ENCODE data around the gene KIFC1. TPM values are rescaled to one million over a fixed set of nuclear protein-coding genes. Genes with fewer than 3 reads are reported as not detected.
"Not testable (repeated sequence)": the region's sequence is repeated elsewhere in the genome, so short reads cannot be mapped to it uniquely, and the experiment has no call there.

KIFC1 gene
- total and polyA plus RNA-seq, 4 experiments from 2014 or later, result 0.54 to 0.69 (median 0.61) TPM; not detected in 1

DNA sequence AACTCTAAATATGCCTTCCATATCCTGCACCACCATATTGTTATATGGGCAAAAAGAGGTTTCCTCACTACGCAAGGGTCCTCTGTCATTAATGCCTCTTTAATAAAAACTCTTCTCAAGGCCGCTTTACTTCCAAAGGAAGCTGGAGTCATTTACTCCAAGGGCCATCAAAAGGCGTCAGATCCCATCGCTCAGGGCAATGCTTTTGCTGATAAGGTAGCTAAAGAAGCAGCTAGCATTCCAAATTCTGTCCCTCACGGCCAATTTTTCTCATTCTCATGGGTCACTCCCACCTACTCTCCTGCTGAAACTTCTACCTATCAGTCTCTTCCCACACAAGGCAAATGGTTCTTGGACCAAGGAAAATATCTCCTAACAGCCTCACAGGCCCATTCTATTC lies 43.8 kb upstream of the KIFC1 start:
- Histone ChIP-seq H3K27me3 (ENCODE audit: insufficient read depth, low read length) (no peaks in the 10 kb centered on the region), H3K27ac (ENCODE audit: low read depth, low read length) (no peak overlapping the region), H3K36me3 (ENCODE audit: insufficient read depth, low read length) (no peaks in the 10 kb centered on the region), H3K9me3 (ENCODE audit: control insufficient read depth in 1 of 2, low read length in 2 of 2) (no peaks in the 10 kb centered on the region), H3K4me1 (ENCODE audit: insufficient read depth, low read length) (peaks cover 33% of the 10 kb centered on the region), H3K4me3 (ENCODE audit: low read length in 2 of 2) (no peak overlapping the region)
- DNase-seq, result no peak
- ChIA-PET CTCF (ENCODE audit: partially characterized antibody) (no interaction called here), POLR2A (ENCODE audit: partially characterized antibody) (interaction anchor here (1.9 to 2.1 kb wide), 2 partner anchors 30 to 48 kb away, joined by 6 read pairs; partner anchors contain the start of genes RGL2 and ZBTB22)
- peak overlapping the region in 1 of 8 donors; percentile 26 for H3K4me3 Mint-ChIP-seq
- H3K27me3 Mint-ChIP-seq, result no peaks in the 10 kb centered on the region
- intact Hi-C loops (cut with micrococcal nuclease), result no loop called here
- H3K27ac Mint-ChIP-seq, result no peak overlapping the region
- H3K4me1 Mint-ChIP-seq, result peaks cover 21 to 48% (median 36%) of the 10 kb centered on the region in 4 donors
- no peaks in the 10 kb centered on the region for H3K36me3 Mint-ChIP-seq
- peaks cover 0 to 4% (median 0%) of the 10 kb centered on the region in 8 donors for H3K9me3 Mint-ChIP-seq

DNA sequence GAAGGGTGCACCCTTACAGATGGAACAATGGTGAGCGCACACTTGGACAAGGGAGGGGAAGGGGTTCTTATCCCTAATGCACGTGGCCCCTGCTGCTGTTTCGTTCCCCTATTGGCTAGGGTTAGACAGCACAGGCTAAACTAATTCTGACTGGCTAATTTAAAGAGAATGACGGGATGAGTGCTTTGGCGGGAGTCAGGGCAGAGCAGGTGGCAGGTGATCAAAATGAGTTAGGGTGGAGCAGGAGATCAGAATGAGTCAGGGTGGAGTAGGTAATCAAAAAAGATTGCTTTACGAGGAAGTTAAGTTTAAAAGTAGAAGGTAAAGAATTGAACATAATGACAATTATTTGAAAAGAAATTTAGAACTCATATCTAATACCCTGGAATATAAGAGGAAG lies 35.8 kb upstream of the KIFC1 start:
- DNase-seq; H3K36me3 Mint-ChIP-seq; POLR2A ChIA-PET (ENCODE audit: partially characterized antibody); H3K4me1 Mint-ChIP-seq; H3K27me3 ChIP-seq (ENCODE audit: insufficient read depth, low read length); CTCF ChIA-PET (ENCODE audit: partially characterized antibody); intact Hi-C loops (cut with micrococcal nuclease); H3K4me3 Mint-ChIP-seq; H3K4me1 ChIP-seq (ENCODE audit: insufficient read depth, low read length); H3K27ac ChIP-seq (ENCODE audit: low read depth, low read length); H3K4me3 ChIP-seq (ENCODE audit: low read length in 2 of 2); H3K9me3 ChIP-seq (ENCODE audit: control insufficient read depth in 1 of 2, low read length in 2 of 2); H3K36me3 ChIP-seq (ENCODE audit: insufficient read depth, low read length); H3K9me3 Mint-ChIP-seq; H3K27me3 Mint-ChIP-seq: not testable (repeated sequence)
- peak overlapping the region in 1 of 7 donors; percentile 75 for H3K27ac Mint-ChIP-seq

DNA sequence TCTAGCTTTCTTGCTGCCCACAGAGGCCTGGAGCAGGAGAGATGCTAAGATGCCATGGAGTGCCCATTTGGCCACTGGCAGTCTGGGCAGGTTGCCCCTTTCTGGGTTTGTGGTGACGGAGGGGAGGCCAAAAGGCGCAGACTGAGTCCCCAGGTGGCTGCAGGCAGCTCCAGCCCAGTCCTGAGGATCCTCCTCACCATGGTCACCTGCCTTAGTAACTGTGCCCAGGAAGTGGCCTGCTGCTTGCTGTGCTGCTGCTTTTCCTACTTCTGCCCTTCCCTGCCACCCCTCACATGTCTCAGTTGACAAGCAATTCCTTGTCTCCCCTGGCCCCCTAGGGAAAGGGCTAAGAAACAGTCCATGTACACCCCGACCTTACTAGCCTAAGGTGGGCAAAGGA lies 35.3 kb upstream of the KIFC1 start:
- intact Hi-C loops (cut with micrococcal nuclease), result no loop called here
- H3K36me3 Mint-ChIP-seq, result no peaks in the 10 kb centered on the region
- H3K4me1 Mint-ChIP-seq, result no peaks in the 10 kb centered on the region
- H3K27me3 ChIP-seq (ENCODE audit: insufficient read depth, low read length), result no peaks in the 10 kb centered on the region
- peaks cover 1 to 2% of the 10 kb centered on the region in 2 donors for H3K27me3 Mint-ChIP-seq
- no peaks in the 10 kb centered on the region for H3K9me3 ChIP-seq (ENCODE audit: control insufficient read depth in 1 of 2, low read length in 2 of 2)
- H3K36me3 ChIP-seq (ENCODE audit: insufficient read depth, low read length), result no peaks in the 10 kb centered on the region
- H3K27ac Mint-ChIP-seq, result no peak overlapping the region
- no peak overlapping the region for H3K27ac ChIP-seq (ENCODE audit: low read depth, low read length)
- H3K4me3 Mint-ChIP-seq, result no peak overlapping the region
- H3K9me3 Mint-ChIP-seq, result no peaks in the 10 kb centered on the region
- no peaks in the 10 kb centered on the region for H3K4me1 ChIP-seq (ENCODE audit: insufficient read depth, low read length)
- no peak for DNase-seq
- ChIA-PET CTCF (ENCODE audit: partially characterized antibody) (no interaction called here), POLR2A (ENCODE audit: partially characterized antibody) (no interaction called here)
- H3K4me3 ChIP-seq (ENCODE audit: low read length in 2 of 2), result no peak overlapping the region

DNA sequence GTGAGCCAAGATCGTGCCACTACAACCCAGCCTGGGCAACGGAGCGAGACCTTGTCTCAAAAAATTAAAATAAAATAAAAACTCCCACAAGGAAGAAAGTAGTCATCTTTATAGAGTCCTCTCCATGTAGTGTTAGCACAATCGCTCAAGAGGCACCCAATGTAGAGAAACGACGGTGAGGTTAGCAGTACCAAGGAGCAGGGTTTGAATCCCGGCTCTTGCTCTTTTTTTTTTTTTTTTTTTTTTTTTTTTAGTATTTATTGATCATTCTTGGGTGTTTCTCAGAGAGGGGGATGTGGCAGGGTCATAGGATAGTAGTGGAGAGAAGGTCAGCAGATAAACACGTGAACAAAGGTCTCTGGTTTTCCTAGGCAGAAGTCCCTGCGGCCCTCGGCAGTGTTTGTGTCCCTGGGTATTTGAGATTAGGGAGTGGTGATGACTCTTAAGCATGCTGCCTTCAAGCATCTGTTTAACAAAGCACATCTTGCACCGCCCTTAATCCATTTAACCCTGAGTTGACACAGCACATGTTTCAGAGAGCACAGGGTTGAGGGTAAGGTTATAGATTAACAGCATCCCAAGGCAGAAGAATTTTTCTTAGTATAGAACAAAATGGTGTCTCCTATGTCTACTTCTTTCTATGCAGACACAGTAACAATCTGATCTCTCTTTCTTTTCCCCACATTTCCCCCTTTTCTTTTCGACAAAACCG lies 34.3 kb upstream of the KIFC1 start:
- H3K27me3 ChIP-seq (ENCODE audit: insufficient read depth, low read length); H3K27me3 Mint-ChIP-seq; H3K4me1 Mint-ChIP-seq; H3K27ac ChIP-seq (ENCODE audit: low read depth, low read length); DNase-seq; H3K9me3 ChIP-seq (ENCODE audit: control insufficient read depth in 1 of 2, low read length in 2 of 2); H3K4me1 ChIP-seq (ENCODE audit: insufficient read depth, low read length); H3K4me3 Mint-ChIP-seq; H3K36me3 Mint-ChIP-seq; H3K4me3 ChIP-seq (ENCODE audit: low read length in 2 of 2); H3K36me3 ChIP-seq (ENCODE audit: insufficient read depth, low read length); H3K27ac Mint-ChIP-seq; intact Hi-C loops (cut with micrococcal nuclease); H3K9me3 Mint-ChIP-seq; CTCF ChIA-PET (ENCODE audit: partially characterized antibody): not testable (repeated sequence)
- POLR2A ChIA-PET (ENCODE audit: partially characterized antibody), result interaction anchor here (0.7 kb wide), 1 partner anchor 58 kb away, joined by 3 read pairs; no protein-coding TSS in a partner anchor

DNA sequence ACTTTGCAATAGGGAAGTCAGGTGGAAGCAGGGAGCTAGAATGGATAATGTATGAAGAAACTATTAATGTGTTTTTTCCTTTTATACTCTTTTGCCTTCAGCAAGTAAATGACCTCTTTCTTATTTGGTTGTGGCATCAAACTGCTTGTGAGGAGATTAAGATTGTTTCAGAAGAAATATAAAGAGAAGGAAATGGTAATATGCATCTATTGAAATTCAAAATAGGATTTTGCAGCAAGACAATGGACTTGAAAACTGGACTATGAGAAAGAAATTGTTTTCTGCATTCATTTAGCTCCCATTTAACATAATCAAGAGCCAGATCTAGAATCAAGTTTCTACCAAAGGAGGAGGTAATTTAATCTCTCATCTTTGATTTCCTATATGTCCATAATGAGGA lies 32.3 kb upstream of the KIFC1 start:
- DNase-seq, result no peak
- ChIA-PET CTCF (ENCODE audit: partially characterized antibody) (interaction anchor here (1.7 kb wide), 1 partner anchor 10 kb away, joined by 4 read pairs; no protein-coding TSS in a partner anchor), POLR2A (ENCODE audit: partially characterized antibody) (interaction anchor here (1.2 kb wide), 1 partner anchor 46 kb away, joined by 4 read pairs; no protein-coding TSS in a partner anchor)
- Histone ChIP-seq H3K27me3 (ENCODE audit: insufficient read depth, low read length) (no peaks in the 10 kb centered on the region), H3K4me1 (ENCODE audit: insufficient read depth, low read length) (no peaks in the 10 kb centered on the region), H3K9me3 (ENCODE audit: control insufficient read depth in 1 of 2, low read length in 2 of 2) (no peaks in the 10 kb centered on the region), H3K36me3 (ENCODE audit: insufficient read depth, low read length) (no peaks in the 10 kb centered on the region), H3K27ac (ENCODE audit: low read depth, low read length) (no peak overlapping the region), H3K4me3 (ENCODE audit: low read length in 2 of 2) (no peak overlapping the region)
- peaks cover 1 to 2% of the 10 kb centered on the region in 2 donors for H3K27me3 Mint-ChIP-seq
- H3K9me3 Mint-ChIP-seq, result no peaks in the 10 kb centered on the region
- peak overlapping the region in 1 of 7 donors; percentile 31 for H3K27ac Mint-ChIP-seq
- H3K36me3 Mint-ChIP-seq, result no peaks in the 10 kb centered on the region
- no peaks in the 10 kb centered on the region for H3K4me1 Mint-ChIP-seq
- no peak overlapping the region for H3K4me3 Mint-ChIP-seq
- intact Hi-C loops (cut with micrococcal nuclease), result no loop called here

DNA sequence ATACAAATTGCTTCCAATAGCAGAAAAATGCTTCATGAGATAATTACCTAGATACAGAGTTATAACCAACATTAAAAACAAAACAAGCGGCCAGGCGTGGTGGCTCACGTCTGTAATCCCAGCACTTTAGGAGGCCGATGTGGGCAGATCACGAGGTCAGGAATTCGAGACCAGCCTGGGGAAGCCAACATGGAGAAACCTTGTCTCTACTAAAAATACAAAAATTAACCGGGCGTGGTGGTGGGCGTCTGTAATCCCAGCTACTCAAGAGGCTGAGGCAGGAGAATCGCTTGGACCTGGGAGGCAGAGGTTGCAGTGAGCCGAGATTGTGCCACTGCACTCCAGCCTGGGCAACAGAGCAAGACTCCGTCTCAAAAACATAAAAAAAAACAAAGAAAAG lies 28.1 kb upstream of the KIFC1 start:
- H3K9me3 Mint-ChIP-seq; DNase-seq; H3K4me1 ChIP-seq (ENCODE audit: insufficient read depth, low read length); H3K27me3 Mint-ChIP-seq; H3K36me3 Mint-ChIP-seq; CTCF ChIA-PET (ENCODE audit: partially characterized antibody); H3K36me3 ChIP-seq (ENCODE audit: insufficient read depth, low read length); POLR2A ChIA-PET (ENCODE audit: partially characterized antibody); H3K27ac ChIP-seq (ENCODE audit: low read depth, low read length); H3K27me3 ChIP-seq (ENCODE audit: insufficient read depth, low read length); H3K27ac Mint-ChIP-seq; H3K9me3 ChIP-seq (ENCODE audit: control insufficient read depth in 1 of 2, low read length in 2 of 2); intact Hi-C loops (cut with micrococcal nuclease); H3K4me3 ChIP-seq (ENCODE audit: low read length in 2 of 2); H3K4me1 Mint-ChIP-seq; H3K4me3 Mint-ChIP-seq: not testable (repeated sequence)

DNA sequence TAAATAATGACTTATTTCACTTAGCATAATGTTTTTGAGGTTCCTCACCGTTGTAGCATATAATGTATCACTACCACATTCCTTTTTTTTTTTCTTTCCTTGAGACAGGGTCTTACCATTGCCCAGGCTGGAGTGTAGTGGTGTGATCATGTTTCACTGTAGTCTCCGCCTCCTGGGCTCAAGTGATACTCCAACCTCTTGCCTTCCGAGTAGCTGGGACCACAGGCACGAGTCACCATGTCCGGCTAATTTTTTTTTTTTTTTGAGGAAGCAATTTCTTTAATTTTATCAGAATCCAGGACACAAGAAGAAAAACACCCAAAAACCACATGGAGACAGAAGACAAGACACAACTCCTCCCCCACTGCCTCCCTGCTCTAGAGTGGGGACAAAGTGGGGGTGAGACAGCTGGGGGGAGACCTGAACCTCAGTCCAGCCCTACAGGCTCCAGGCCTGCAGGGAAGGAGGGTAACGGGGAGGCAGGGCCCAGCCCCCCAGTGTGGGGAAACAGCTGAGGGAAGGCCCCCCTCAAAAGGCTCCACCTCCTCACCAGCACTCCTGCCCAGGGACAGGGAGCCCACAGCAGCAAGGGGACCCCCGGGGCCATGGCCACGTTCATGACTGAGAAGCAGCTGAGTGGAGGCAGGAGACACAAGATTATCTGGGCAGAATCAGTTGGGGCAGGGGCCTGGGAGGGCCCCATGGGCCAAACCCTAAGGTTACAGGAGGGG lies 27.0 kb upstream of the KIFC1 start:
- CTCF ChIA-PET (ENCODE audit: partially characterized antibody); intact Hi-C loops (cut with micrococcal nuclease); H3K9me3 Mint-ChIP-seq; H3K9me3 ChIP-seq (ENCODE audit: control insufficient read depth in 1 of 2, low read length in 2 of 2); POLR2A ChIA-PET (ENCODE audit: partially characterized antibody); H3K36me3 ChIP-seq (ENCODE audit: insufficient read depth, low read length); H3K4me3 Mint-ChIP-seq; H3K4me3 ChIP-seq (ENCODE audit: low read length in 2 of 2); H3K27ac ChIP-seq (ENCODE audit: low read depth, low read length); H3K27me3 ChIP-seq (ENCODE audit: insufficient read depth, low read length); H3K4me1 Mint-ChIP-seq; H3K36me3 Mint-ChIP-seq; DNase-seq; H3K27me3 Mint-ChIP-seq; H3K4me1 ChIP-seq (ENCODE audit: insufficient read depth, low read length); H3K27ac Mint-ChIP-seq: not testable (repeated sequence)

All from CD4-positive, alpha-beta memory T cell (primary cell).